AG04450 (cell line): Measurements from ENCODE around the gene NTM. TPM values are rescaled to one million over a fixed set of nuclear protein-coding genes. Genes with fewer than 3 reads are reported as not detected.

Experiments used
- CTCF ChIA-PET: fragments of 300-600, 350-600 bp; formaldehyde crosslinking; extraction: SDS; loops from one replicate; lab custom pipeline; 2022; ENCODE audit warnings: antibody characterized with exemption, inconsistent platforms; lab: Charles Lee
- POLR2A ChIA-PET: fragments of 350-600 bp; formaldehyde crosslinking; extraction: SDS; loops from one replicate; lab custom pipeline; 2021; ENCODE audit warnings: antibody characterized with exemption, inconsistent platforms; lab: Yijun Ruan, JAX
- DNase-seq: peaks from one replicate; pipeline ENCODE4 v3.0.0-alpha.2; 2011; ENCODE audit warnings: low read depth, low spot score
- H3K27ac ChIP-seq: one replicate; pipeline ENCODE4 v1.5.1; 2012; ENCODE audit warnings: low read depth, low read length, control low read depth
- H3K27me3 ChIP-seq: one replicate; pipeline ENCODE4 v1.6.0; 2012; ENCODE audit warnings: low read length; ENCODE audit not compliant: control insufficient read depth, insufficient read depth
- H3K4me3 ChIP-seq: 2 replicates; pipeline ENCODE4 v1.5.1; 2011; ENCODE audit warnings: mild to moderate bottlenecking, low read depth, low read length, control low read depth
- H3K9me3 ChIP-seq: 2 replicates; pipeline ENCODE4 v1.5.1; 2012; ENCODE audit warnings: low read length; ENCODE audit not compliant: control insufficient read depth, insufficient read depth
- polyA plus RNA-seq: library from polyadenylated mRNA; depleted of rRNA; stranded (reverse); fragments of >200 nt; gene quantifications from 2 replicates; pipeline ENCODE4 v1.2.3, GENCODE V29; 2011
- TF ChIP-seq, protein P1 (sequence below): IDR thresholded peaks from 2 replicates; pipeline ENCODE4 v1.5.1; 2011; ENCODE audit warnings: low read depth, low read length, control low read depth, inconsistent platforms

Gene NTM
- polyA plus RNA-seq, 1 experiment = 26.9 TPM

DNA sequence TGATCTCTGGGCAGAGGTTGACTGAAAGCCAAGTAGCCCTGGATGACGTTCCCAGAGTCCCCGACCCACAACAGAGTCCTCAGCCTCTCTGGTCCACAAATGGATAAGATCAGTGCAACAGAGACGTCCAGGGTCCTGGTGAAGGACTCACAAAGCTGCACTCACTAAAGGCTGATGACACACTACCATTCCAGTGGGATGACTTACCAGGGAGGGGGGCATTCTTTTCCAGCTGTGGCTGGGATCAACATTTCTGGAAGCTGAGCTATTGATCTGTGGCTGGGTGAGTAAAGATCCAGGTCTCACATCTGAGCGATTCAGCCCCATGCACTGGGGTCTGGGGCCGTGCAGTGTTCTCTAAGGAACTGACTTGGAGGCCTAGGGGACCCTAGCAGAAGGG lies 296.2 kb downstream of the NTM start:
- no peaks in the 10 kb centered on the region for H3K27me3 ChIP-seq
- H3K27ac ChIP-seq = no peak overlapping the region
- TF ChIP-seq, protein P1, sequence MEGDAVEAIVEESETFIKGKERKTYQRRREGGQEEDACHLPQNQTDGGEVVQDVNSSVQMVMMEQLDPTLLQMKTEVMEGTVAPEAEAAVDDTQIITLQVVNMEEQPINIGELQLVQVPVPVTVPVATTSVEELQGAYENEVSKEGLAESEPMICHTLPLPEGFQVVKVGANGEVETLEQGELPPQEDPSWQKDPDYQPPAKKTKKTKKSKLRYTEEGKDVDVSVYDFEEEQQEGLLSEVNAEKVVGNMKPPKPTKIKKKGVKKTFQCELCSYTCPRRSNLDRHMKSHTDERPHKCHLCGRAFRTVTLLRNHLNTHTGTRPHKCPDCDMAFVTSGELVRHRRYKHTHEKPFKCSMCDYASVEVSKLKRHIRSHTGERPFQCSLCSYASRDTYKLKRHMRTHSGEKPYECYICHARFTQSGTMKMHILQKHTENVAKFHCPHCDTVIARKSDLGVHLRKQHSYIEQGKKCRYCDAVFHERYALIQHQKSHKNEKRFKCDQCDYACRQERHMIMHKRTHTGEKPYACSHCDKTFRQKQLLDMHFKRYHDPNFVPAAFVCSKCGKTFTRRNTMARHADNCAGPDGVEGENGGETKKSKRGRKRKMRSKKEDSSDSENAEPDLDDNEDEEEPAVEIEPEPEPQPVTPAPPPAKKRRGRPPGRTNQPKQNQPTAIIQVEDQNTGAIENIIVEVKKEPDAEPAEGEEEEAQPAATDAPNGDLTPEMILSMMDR = no peak
- CTCF ChIA-PET = interaction anchor here (1.0 kb wide), 1 partner anchor 22 kb away, joined by 3 read pairs; no protein-coding TSS in a partner anchor
- POLR2A ChIA-PET = no interaction called here
- peak; percentile 3 for DNase-seq
- no peak overlapping the region for H3K4me3 ChIP-seq
- no peaks in the 10 kb centered on the region for H3K9me3 ChIP-seq

DNA sequence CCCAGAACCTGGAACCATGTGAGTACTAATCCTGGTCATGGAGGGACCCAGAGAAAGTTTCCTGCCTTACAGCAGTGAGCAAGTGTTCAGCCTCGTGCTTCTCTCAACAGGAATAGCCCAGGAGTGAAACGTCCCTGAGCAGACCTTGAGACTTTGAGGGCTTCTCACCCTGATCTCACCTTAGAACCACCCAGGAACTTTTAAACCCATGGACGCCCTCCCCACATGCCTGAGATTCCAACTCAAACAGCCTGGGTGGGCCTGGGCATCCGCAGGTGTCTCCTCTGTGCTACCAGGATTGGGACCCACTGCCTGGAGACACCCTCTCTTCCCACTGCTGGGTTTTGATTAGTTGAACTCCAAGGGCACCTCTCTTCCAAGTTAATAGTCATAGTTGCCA lies 297.2 kb downstream of the NTM start:
- no peak overlapping the region for H3K4me3 ChIP-seq
- no peak overlapping the region for H3K27ac ChIP-seq
- CTCF ChIA-PET = interaction anchor here (1.0 to 1.8 kb wide), 4 partner anchors 20 to 80 kb away, joined by 3 to 9 read pairs (median 4); no protein-coding TSS in a partner anchor
- no peaks in the 10 kb centered on the region for H3K27me3 ChIP-seq
- POLR2A ChIA-PET = no interaction called here
- H3K9me3 ChIP-seq = no peaks in the 10 kb centered on the region
- TF ChIP-seq, protein P1 = no peak
- DNase-seq = no peak

DNA sequence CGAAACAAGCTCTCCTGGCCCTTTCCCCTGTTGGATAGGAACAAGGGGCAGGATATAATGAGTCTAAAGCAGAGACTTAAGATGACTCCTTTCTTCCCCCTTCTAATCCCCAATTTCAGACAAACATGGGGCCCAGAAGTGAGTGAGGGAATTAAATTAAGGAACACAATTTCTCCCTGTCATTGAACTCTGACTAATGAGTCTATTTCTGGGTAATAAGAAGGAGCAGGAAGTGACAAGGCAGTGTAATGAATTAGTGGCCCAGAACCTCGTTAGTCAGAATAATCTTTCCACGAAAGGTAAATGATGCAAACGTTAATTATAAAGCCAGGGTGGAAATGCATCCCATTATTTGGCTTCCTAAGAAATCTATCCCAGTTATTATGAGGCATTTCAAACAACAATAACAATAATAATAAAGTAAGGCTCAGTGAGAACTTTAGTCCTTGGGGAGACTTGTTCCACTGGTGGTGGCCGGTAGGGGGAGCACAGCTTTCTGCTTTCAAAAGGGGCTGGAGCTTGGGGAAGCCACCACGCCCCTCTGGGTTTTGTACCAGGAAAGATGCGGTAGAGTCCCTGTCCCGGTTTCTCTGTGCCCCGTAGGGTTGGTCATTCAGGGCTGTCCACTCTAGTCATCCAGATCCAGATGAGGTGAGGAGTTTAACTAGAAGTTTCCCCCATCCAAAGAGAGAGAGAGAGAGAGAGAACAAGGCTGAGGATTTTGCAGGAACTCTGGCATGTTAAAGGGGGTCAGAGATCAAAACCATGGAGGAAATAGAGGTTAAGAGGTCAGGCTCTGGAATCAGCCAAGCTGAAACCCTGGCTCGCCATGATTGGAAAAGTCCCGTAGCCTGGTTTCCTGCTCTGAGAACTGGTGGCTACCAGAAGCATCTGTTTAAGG lies 298.3 kb downstream of the NTM start:
- TF ChIP-seq, protein P1 = peak; percentile 66
- H3K9me3 ChIP-seq = no peaks in the 10 kb centered on the region
- no peak overlapping the region for H3K4me3 ChIP-seq
- H3K27me3 ChIP-seq = no peaks in the 10 kb centered on the region
- CTCF ChIA-PET = interaction anchor here (1.0 to 1.8 kb wide), 5 partner anchors 12 to 1198 kb away, joined by 3 to 10 read pairs (median 5); no protein-coding TSS in a partner anchor
- no peak overlapping the region for H3K27ac ChIP-seq
- POLR2A ChIA-PET = no interaction called here
- DNase-seq = no peak

DNA sequence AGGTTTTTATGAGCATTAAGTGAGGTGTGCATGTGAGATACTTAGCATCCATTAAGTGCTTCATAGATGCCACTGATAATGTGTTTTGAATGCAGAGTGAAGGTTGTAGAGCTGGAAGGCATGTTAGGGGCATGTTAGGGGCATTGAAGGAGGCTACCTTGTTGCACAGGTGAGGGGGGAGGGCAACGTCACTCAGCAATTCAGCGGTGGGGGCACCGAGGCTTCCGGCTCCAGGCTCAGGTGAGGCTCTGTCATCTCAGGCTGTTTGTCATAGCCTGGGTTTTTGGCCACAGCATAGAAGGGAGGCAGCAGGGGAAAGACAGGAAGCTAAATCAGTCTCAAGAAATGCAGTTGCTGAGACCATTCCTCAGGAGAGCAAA lies 299.0 kb downstream of the NTM start:
- Histone ChIP-seq H3K27me3 (no peaks in the 10 kb centered on the region), H3K4me3 (no peak overlapping the region), H3K27ac (no peak overlapping the region), H3K9me3 (no peaks in the 10 kb centered on the region)
- DNase-seq = no peak
- TF ChIP-seq, protein P1 = no peak
- ChIA-PET CTCF (interaction anchor here (0.8 to 1.8 kb wide), 5 partner anchors 13 to 1197 kb away, joined by 3 to 10 read pairs (median 5); no protein-coding TSS in a partner anchor), POLR2A (no interaction called here)

DNA sequence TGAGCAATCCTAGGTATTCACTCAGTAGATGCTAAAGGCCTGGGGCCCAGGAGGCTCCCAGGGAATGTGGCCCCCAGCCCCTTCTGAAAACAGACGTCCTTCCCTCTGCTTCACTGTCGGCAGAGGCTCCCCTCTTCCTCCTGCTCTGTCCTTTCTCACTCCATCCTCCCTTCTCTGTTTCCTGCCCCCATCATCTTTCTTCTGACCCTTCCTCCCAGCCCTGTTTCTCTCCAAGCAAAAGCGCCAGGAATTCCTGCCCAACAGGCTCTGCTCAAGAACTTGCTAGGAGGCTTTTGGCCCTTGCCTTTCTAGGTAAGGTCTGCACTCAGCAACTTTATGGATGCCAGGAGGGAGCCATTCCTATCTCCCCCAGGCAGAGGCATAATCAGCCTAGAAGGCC lies 300.5 kb downstream of the NTM start:
- TF ChIP-seq, protein P1 = no peak
- H3K4me3 ChIP-seq = no peak overlapping the region
- DNase-seq = no peak
- H3K27ac ChIP-seq = no peak overlapping the region
- CTCF ChIA-PET = no interaction called here
- H3K27me3 ChIP-seq = no peaks in the 10 kb centered on the region
- no peaks in the 10 kb centered on the region for H3K9me3 ChIP-seq
- POLR2A ChIA-PET = no interaction called here
